PC-3 (cell line): ENCODE data around the gene PPCS. TPM values are rescaled to one million over a fixed set of nuclear protein-coding genes. Genes with fewer than 3 reads are reported as not detected.

Source experiments
- ATAC-seq: fragments of 200-7000 bp; cut with Tn5 transposase; 2 replicates; pipeline ENCODE4 v1.9.1; 2020; ENCODE audit warnings: mild to moderate bottlenecking, moderate library complexity
- BruUV-seq: library from RNA; stranded (reverse); fragments of 400-500 nt; replicated peaks from 2 replicates; lab custom pipeline; 2021; lab: Mats Ljungman, UMichigan
- CTCF ChIA-PET: fragments of 300-600 bp; sonication (Branson Sonifier 250); formaldehyde crosslinking; loops from one replicate; lab custom pipeline; 2022; ENCODE audit warnings: antibody characterized with exemption; lab: Charles Lee
- POLR2A ChIA-PET: fragments of 300-600 bp; sonication (Branson Sonifier 250); formaldehyde crosslinking; loops from one replicate; lab custom pipeline; 2022; ENCODE audit warnings: antibody characterized with exemption; ENCODE audit not compliant: unreplicated experiment; lab: Charles Lee
- DNase-seq: peaks from one replicate; pipeline ENCODE4 v3.0.0-alpha.2; 2015
- H2AFZ ChIP-seq: fragments of 300-600 bp; sonication (generic); 2 replicates; pipeline ENCODE4 v1.6.0; 2016; ENCODE audit warnings: antibody characterized with exemption, low read length
- H3F3A ChIP-seq: fragments of 300-600 bp; sonication (generic); one replicate; pipeline ENCODE4 v1.6.0; 2017; ENCODE audit warnings: antibody characterized with exemption, low read length, control low read depth, mild to moderate bottlenecking; ENCODE audit not compliant: unreplicated experiment
- H3K27ac ChIP-seq: fragments of 300-600 bp; sonication (generic); 2 replicates; pipeline ENCODE4 v1.5.1; 2016; ENCODE audit warnings: mild to moderate bottlenecking, low read length
- H3K27me3 ChIP-seq: fragments of 300-600 bp; sonication (generic); 2 replicates; pipeline ENCODE4 v1.6.1; 2016; ENCODE audit warnings: low read length, mixed read lengths
- H3K36me3 ChIP-seq: fragments of 300-600 bp; sonication (generic); 2 replicates; pipeline ENCODE4 v1.6.1; 2016; ENCODE audit warnings: low read depth, mixed run types, low read length, mixed read lengths
- H3K4me1 ChIP-seq: fragments of 300-600 bp; sonication (generic); 2 replicates; pipeline ENCODE4 v1.5.1; 2016; ENCODE audit warnings: low read length; ENCODE audit not compliant: insufficient read depth
- H3K4me2 ChIP-seq: fragments of 300-600 bp; sonication (generic); 2 replicates; pipeline ENCODE4 v1.6.0; 2016; ENCODE audit warnings: low read length
- H3K4me3 ChIP-seq: fragments of 300-600 bp; sonication (generic); 2 replicates; pipeline ENCODE4 v1.5.1; 2016; ENCODE audit warnings: mild to moderate bottlenecking, low read length, mixed read lengths
- H3K79me2 ChIP-seq: fragments of 300-600 bp; sonication (generic); 2 replicates; pipeline ENCODE4 v1.6.1; 2017; ENCODE audit warnings: low read length, mixed read lengths
- H3K9ac ChIP-seq: fragments of 300-600 bp; sonication (generic); 2 replicates; pipeline ENCODE4 v1.6.0; 2016; ENCODE audit warnings: mild to moderate bottlenecking, low read length
- H3K9me2 ChIP-seq: fragments of 300-600 bp; sonication (generic); replicated peaks from 2 replicates; pipeline ENCODE4 v1.6.1; 2016; ENCODE audit warnings: mixed run types, low read length, mixed read lengths
- H3K9me3 ChIP-seq: fragments of 300-600 bp; sonication (generic); 2 replicates; pipeline ENCODE4 v1.6.1; 2016; ENCODE audit warnings: low read length, mixed read lengths
- H4K20me1 ChIP-seq: fragments of 300-600 bp; sonication (generic); 2 replicates; pipeline ENCODE4 v1.6.1; 2016; ENCODE audit warnings: low read length, mixed read lengths
- EZH2 ChIP-seq: fragments of 300-600 bp; sonication (generic); IDR thresholded peaks from one replicate; pipeline ENCODE4 v1.6.1; 2017; ENCODE audit warnings: antibody characterized with exemption, mild to moderate bottlenecking, low read length; ENCODE audit not compliant: unreplicated experiment
- EZH2phosphoT487 ChIP-seq: fragments of 300-600 bp; sonication (generic); IDR thresholded peaks from 2 replicates; pipeline ENCODE4 v1.6.1; 2018; ENCODE audit warnings: mild to moderate bottlenecking, antibody characterized with exemption, low read length, borderline replicate concordance
- intact Hi-C: fragments of 100-400 bp; cut with micrococcal nuclease; formaldehyde crosslinking; loops from 2 replicates; pipeline ENCODE4 v1.9.0; 2023
- total RNA-seq: library from RNA; depleted of rRNA; stranded (reverse); fragments of >200 nt; gene quantifications from 2 replicates; pipeline ENCODE4 v1.2.3, GENCODE V29; 2014
- TF ChIP-seq, protein P1 (sequence below): fragments of 300-600 bp; sonication (generic); conservative IDR thresholded peaks from 2 replicates; pipeline ENCODE4 v1.5.1; 2017; ENCODE audit warnings: antibody characterized with exemption, low read depth, mild to moderate bottlenecking, low read length

PPCS gene
- total RNA-seq, 1 experiment from 2014 or later: 56.1 TPM

DNA sequence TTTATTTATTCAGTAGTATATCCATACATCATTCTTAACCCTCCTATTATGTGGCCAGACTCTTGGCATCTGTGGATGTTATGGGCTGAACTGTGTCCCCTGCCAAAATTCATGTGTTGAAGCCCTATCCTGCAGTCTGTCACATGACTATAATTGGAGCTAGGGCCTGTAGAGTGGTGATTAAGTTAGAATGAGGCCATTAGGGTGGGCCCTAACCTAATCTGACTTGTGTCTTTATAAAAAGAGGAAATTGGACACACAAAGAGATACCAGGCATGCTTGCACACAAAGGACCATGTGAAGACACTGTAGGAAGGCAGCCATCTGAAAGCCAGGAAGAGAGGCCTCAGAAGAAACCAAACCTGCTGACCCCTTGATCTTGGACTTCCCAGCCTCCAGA, 7.1 kb upstream of the PPCS start:
- Histone ChIP-seq H3K36me3 (no peaks in the 10 kb centered on the region), H3K9me3 (no peaks in the 10 kb centered on the region), H3K79me2 (no peaks in the 10 kb centered on the region), H4K20me1 (no peaks in the 10 kb centered on the region), H3K9me2 (no peaks in the 10 kb centered on the region), H3K27me3 (no peaks in the 10 kb centered on the region), H3K4me3 (no peak overlapping the region), H3K4me2 (no peak overlapping the region), H3K4me1 (peaks cover 7% of the 10 kb centered on the region), H3F3A (no peaks in the 10 kb centered on the region), H3K27ac (no peak overlapping the region), H3K9ac (no peak overlapping the region), H2AFZ (no peak overlapping the region)
- intact Hi-C loops: no loop called here
- no peak for TF ChIP-seq EZH2
- TF ChIP-seq, protein P1, sequence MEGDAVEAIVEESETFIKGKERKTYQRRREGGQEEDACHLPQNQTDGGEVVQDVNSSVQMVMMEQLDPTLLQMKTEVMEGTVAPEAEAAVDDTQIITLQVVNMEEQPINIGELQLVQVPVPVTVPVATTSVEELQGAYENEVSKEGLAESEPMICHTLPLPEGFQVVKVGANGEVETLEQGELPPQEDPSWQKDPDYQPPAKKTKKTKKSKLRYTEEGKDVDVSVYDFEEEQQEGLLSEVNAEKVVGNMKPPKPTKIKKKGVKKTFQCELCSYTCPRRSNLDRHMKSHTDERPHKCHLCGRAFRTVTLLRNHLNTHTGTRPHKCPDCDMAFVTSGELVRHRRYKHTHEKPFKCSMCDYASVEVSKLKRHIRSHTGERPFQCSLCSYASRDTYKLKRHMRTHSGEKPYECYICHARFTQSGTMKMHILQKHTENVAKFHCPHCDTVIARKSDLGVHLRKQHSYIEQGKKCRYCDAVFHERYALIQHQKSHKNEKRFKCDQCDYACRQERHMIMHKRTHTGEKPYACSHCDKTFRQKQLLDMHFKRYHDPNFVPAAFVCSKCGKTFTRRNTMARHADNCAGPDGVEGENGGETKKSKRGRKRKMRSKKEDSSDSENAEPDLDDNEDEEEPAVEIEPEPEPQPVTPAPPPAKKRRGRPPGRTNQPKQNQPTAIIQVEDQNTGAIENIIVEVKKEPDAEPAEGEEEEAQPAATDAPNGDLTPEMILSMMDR: no peak
- no peak for TF ChIP-seq EZH2phosphoT487
- DNase-seq: no peak
- CTCF ChIA-PET: no interaction called here
- BruUV-seq: no TSS peak
- POLR2A ChIA-PET: no interaction called here
- ATAC-seq: no peak

- Histone ChIP-seq H3K79me2 (no peaks in the 10 kb centered on the region), H3K9me3 (no peaks in the 10 kb centered on the region), H3K9me2 (no peaks in the 10 kb centered on the region), H4K20me1 (no peaks in the 10 kb centered on the region), H3F3A (no peaks in the 10 kb centered on the region), H2AFZ (no peak overlapping the region), H3K4me2 (no peak overlapping the region), H3K9ac (no peak overlapping the region), H3K4me1 (peaks cover 7% of the 10 kb centered on the region), H3K27ac (no peak overlapping the region), H3K4me3 (no peak overlapping the region), H3K36me3 (no peaks in the 10 kb centered on the region), H3K27me3 (no peaks in the 10 kb centered on the region)
- ChIA-PET CTCF (no interaction called here), POLR2A (no interaction called here)
- ATAC-seq (no peak), DNase-seq (no peak)
- intact Hi-C loops: no loop called here
- TF ChIP-seq, protein P1: no peak
- TF ChIP-seq EZH2 (no peak), EZH2phosphoT487 (no peak)
- BruUV-seq: no TSS peak
These were observed 6.3 kb upstream of the PPCS start for GRCh38 chr1:42450061-42450460.

- Histone ChIP-seq H3K4me1 (peaks cover 27% of the 10 kb centered on the region), H3K9ac (no peak overlapping the region), H3F3A (no peaks in the 10 kb centered on the region), H3K36me3 (no peaks in the 10 kb centered on the region; the same call in 1 of the 2 replicates), H4K20me1 (no peaks in the 10 kb centered on the region), H2AFZ (no peak overlapping the region), H3K79me2 (peaks cover 17% of the 10 kb centered on the region), H3K27me3 (no peaks in the 10 kb centered on the region), H3K9me2 (no peaks in the 10 kb centered on the region), H3K4me2 (no peak overlapping the region), H3K27ac (no peak overlapping the region), H3K4me3 (no peak overlapping the region), H3K9me3 (no peaks in the 10 kb centered on the region)
- ATAC-seq: peak; percentile 37
- TF ChIP-seq EZH2 (no peak), EZH2phosphoT487 (no peak)
- TF ChIP-seq, protein P1: no peak
- CTCF ChIA-PET: no interaction called here
- BruUV-seq: no TSS peak
- peak; percentile 43 for DNase-seq
- intact Hi-C loops: no loop called here
- POLR2A ChIA-PET: no interaction called here
These were observed 3.0 kb upstream of the PPCS start for GRCh38 chr1:42453386-42453785.
